Activated CD4-positive, alpha-beta memory T cell treated with anti-CD3 and anti-CD28 coated beads for 36 hours (primary cell): ENCODE results near the gene KLB. TPM values are rescaled to one million over a fixed set of nuclear protein-coding genes. Genes with fewer than 3 reads are reported as not detected.
"Not testable (repeated sequence)": the region's sequence is repeated elsewhere in the genome, so short reads cannot be mapped to it uniquely, and the experiment has no call there.

ENCODE experiments used
- CTCF ChIA-PET: fragments of 350-600 bp; sonication (Branson Sonifier 250); formaldehyde crosslinking; loops from one replicate; lab custom pipeline; 2021; ENCODE audit warnings: antibody characterized with exemption, inconsistent platforms; lab: Charles Lee
- POLR2A ChIA-PET: fragments of 350-600 bp; sonication (Branson Sonifier 250); formaldehyde crosslinking; loops from one replicate; lab custom pipeline; 2021; ENCODE audit warnings: antibody characterized with exemption; lab: Charles Lee
- DNase-seq: peaks from one replicate; pipeline ENCODE4 v3.0.0-alpha.2; 2020
- H3K27ac Mint-ChIP-seq: one replicate; pipeline ENCODE4 v1.8.0; 2021; ENCODE audit warnings: mixed read lengths
- H3K27me3 Mint-ChIP-seq: one replicate; pipeline ENCODE4 v1.8.0; 2021; ENCODE audit warnings: mixed read lengths
- H3K36me3 Mint-ChIP-seq: one replicate; pipeline ENCODE4 v1.8.0; 2021; ENCODE audit warnings: mixed read lengths
- H3K4me1 Mint-ChIP-seq: one replicate; pipeline ENCODE4 v1.8.0; 2021; ENCODE audit warnings: low read depth, mixed read lengths
- H3K4me3 Mint-ChIP-seq: one replicate; pipeline ENCODE4 v1.8.0; 2021; ENCODE audit warnings: mild to moderate bottlenecking, mixed read lengths
- H3K9me3 Mint-ChIP-seq: one replicate; pipeline ENCODE4 v1.8.0; 2021; ENCODE audit warnings: mixed read lengths
- intact Hi-C: fragments of 100-400 bp; cut with micrococcal nuclease; formaldehyde crosslinking; loops from one replicate; pipeline ENCODE4 v1.15.1; 2023
- total RNA-seq, 2 experiments: library from RNA; stranded (reverse); gene quantifications; one replicate each; pipeline ENCODE4 v1.2.3, GENCODE V29; 2021

The KLB gene
- total RNA-seq, 2 experiments from 2014 or later = not detected

GRCh38 chr4:39452153-39452859 is 45.6 kb downstream of the KLB start:
- Mint-ChIP-seq H3K36me3 (peaks cover 72% of the 10 kb centered on the region), H3K4me3 (no peak overlapping the region), H3K4me1 (peaks cover 57% of the 10 kb centered on the region), H3K27ac (no peak overlapping the region), H3K27me3 (no peaks in the 10 kb centered on the region), H3K9me3 (no peaks in the 10 kb centered on the region)
- CTCF ChIA-PET = no interaction called here
- intact Hi-C loops = no loop called here
- POLR2A ChIA-PET = interaction anchor here (0.5 to 1.2 kb wide), 3 partner anchors 88 to 320 kb away, joined by 3 to 5 read pairs (median 3); no protein-coding TSS in a partner anchor
- no peak for DNase-seq

- peaks cover 76% of the 10 kb centered on the region for H3K36me3 Mint-ChIP-seq
- H3K4me1 Mint-ChIP-seq = peaks cover 55% of the 10 kb centered on the region
- DNase-seq = no peak
- H3K4me3 Mint-ChIP-seq = no peak overlapping the region
- ChIA-PET POLR2A (interaction anchor here (0.5 to 1.2 kb wide), 4 partner anchors 10 to 100 kb away, joined by 3 to 5 read pairs (median 4); no protein-coding TSS in a partner anchor), CTCF (interaction anchor here (0.6 kb wide), 1 partner anchor 97 kb away, joined by 3 read pairs; no protein-coding TSS in a partner anchor)
- no peak overlapping the region for H3K27ac Mint-ChIP-seq
- no peaks in the 10 kb centered on the region for H3K9me3 Mint-ChIP-seq
- intact Hi-C loops = no loop called here
- no peaks in the 10 kb centered on the region for H3K27me3 Mint-ChIP-seq
Measured at GRCh38 chr4:39452860-39453587, 46.3 kb downstream of the KLB start.

- no peak overlapping the region for H3K4me3 Mint-ChIP-seq
- H3K36me3 Mint-ChIP-seq = peaks cover 83% of the 10 kb centered on the region
- H3K27ac Mint-ChIP-seq = no peak overlapping the region
- H3K27me3 Mint-ChIP-seq = peaks cover under 1% of the 10 kb centered on the region
- peaks cover under 1% of the 10 kb centered on the region for H3K9me3 Mint-ChIP-seq
- POLR2A ChIA-PET = interaction anchor here (0.6 to 1.1 kb wide), 3 partner anchors 11 to 100 kb away, joined by 3 to 5 read pairs (median 4); no protein-coding TSS in a partner anchor
- CTCF ChIA-PET = interaction anchor here (0.6 to 1.2 kb wide), 2 partner anchors 15 to 98 kb away, joined by 3 to 5 read pairs; no protein-coding TSS in a partner anchor
- no peak for DNase-seq
- intact Hi-C loops = no loop called here
- H3K4me1 Mint-ChIP-seq = peaks cover 53% of the 10 kb centered on the region
Measured at GRCh38 chr4:39453738-39454137, 47.0 kb downstream of the KLB start.

GRCh38 chr4:39455486-39455885 is 48.8 kb downstream of the KLB start:
- intact Hi-C loops = loop anchor here (5.0 kb wide), 2 partner anchors 568 to 747 kb away; no protein-coding TSS in a partner anchor
- Mint-ChIP-seq H3K27ac (peak overlapping the region; percentile 33), H3K27me3 (peaks cover 1% of the 10 kb centered on the region), H3K9me3 (peaks cover 1% of the 10 kb centered on the region), H3K36me3 (peaks cover 78% of the 10 kb centered on the region), H3K4me1 (peaks cover 55% of the 10 kb centered on the region), H3K4me3 (peak overlapping the region; percentile 50)
- CTCF ChIA-PET = interaction anchor here (1.0 to 4.2 kb wide), 2 partner anchors 14 to 102 kb away, joined by 3 to 27 read pairs; no protein-coding TSS in a partner anchor
- POLR2A ChIA-PET = interaction anchor here (4.4 kb wide), 1 partner anchor 8 kb away, joined by 17 read pairs; no protein-coding TSS in a partner anchor
- no peak for DNase-seq

GRCh38 chr4:39456946-39457763 is 50.4 kb downstream of the KLB start:
- POLR2A ChIA-PET = interaction anchor here (0.9 to 4.4 kb wide), 6 partner anchors 10 to 182 kb away, joined by 3 to 17 read pairs (median 6); partner anchors contain the start of genes RFC1 and SMIM14
- Mint-ChIP-seq H3K36me3 (peaks cover 72% of the 10 kb centered on the region), H3K27ac (peak overlapping the region; percentile 97), H3K4me1 (peaks cover 56% of the 10 kb centered on the region), H3K4me3 (peak overlapping the region; percentile 93), H3K27me3 (peaks cover 1% of the 10 kb centered on the region), H3K9me3 (peaks cover 1% of the 10 kb centered on the region)
- CTCF ChIA-PET = interaction anchor here (4.2 kb wide), 1 partner anchor 12 kb away, joined by 27 read pairs; no protein-coding TSS in a partner anchor
- DNase-seq = no peak
- intact Hi-C loops = loop anchor here (5.0 kb wide), 2 partner anchors 570 to 745 kb away; no protein-coding TSS in a partner anchor

- H3K27ac Mint-ChIP-seq = peak overlapping the region; percentile 97
- ChIA-PET CTCF (interaction anchor here (1.1 to 4.2 kb wide), 2 partner anchors 11 to 105 kb away, joined by 3 to 27 read pairs; no protein-coding TSS in a partner anchor), POLR2A (interaction anchor here (0.5 to 4.4 kb wide), 9 partner anchors 10 to 240 kb away, joined by 3 to 17 read pairs (median 7); partner anchors contain the start of genes RFC1, SMIM14, UBE2K and UGDH)
- not testable (repeated sequence) for DNase-seq, H3K9me3 Mint-ChIP-seq, H3K27me3 Mint-ChIP-seq
- H3K36me3 Mint-ChIP-seq = peaks cover 63% of the 10 kb centered on the region
- intact Hi-C loops = loop anchor here (2.0 to 5.0 kb wide), 6 partner anchors 105 to 744 kb away; partner anchors contain the start of genes PDS5A, SMIM14 and UBE2K
- H3K4me1 Mint-ChIP-seq = peaks cover 48% of the 10 kb centered on the region
- H3K4me3 Mint-ChIP-seq = peak overlapping the region; percentile 93
Measured at GRCh38 chr4:39458161-39458504, 51.4 kb downstream of the KLB start.

- Mint-ChIP-seq H3K9me3 (peaks cover 1% of the 10 kb centered on the region), H3K36me3 (peaks cover 63% of the 10 kb centered on the region), H3K4me1 (peaks cover 48% of the 10 kb centered on the region), H3K4me3 (peak within 1 kb of the TSS; percentile 93), H3K27me3 (peaks cover 1% of the 10 kb centered on the region), H3K27ac (peak within 1 kb of the TSS; percentile 97)
- ChIA-PET CTCF (interaction anchor here (0.6 to 4.2 kb wide), 3 partner anchors 8 to 105 kb away, joined by 3 to 27 read pairs (median 4); no protein-coding TSS in a partner anchor), POLR2A (interaction anchor here (1.0 to 4.4 kb wide), 9 partner anchors 10 to 277 kb away, joined by 3 to 17 read pairs (median 7); partner anchors contain the start of genes RFC1, SMIM14, UBE2K and UGDH)
- DNase-seq = peak; percentile 96
- intact Hi-C loops = loop anchor here (1.0 to 5.0 kb wide), 10 partner anchors 11 to 744 kb away; partner anchors contain the start of genes PDS5A, SMIM14, UBE2K and UGDH
Measured at GRCh38 chr4:39458505-39459300, 52.0 kb downstream of the KLB start, which contains the start of the genes LIAS and RPL9. TSS of gene LIAS (plus strand) at chr4:39459056. CDS start at chr4:39459118, 62 bp downstream. TSS of gene RPL9 (minus strand) at chr4:39458922. CDS start at chr4:39458439, 483 bp downstream.

GRCh38 chr4:39464886-39465501 is 58.3 kb downstream of the KLB start:
- Mint-ChIP-seq H3K36me3 (peaks cover 31% of the 10 kb centered on the region), H3K4me3 (no peak overlapping the region), H3K4me1 (peaks cover 20% of the 10 kb centered on the region), H3K27me3 (no peaks in the 10 kb centered on the region), H3K9me3 (no peaks in the 10 kb centered on the region), H3K27ac (no peak overlapping the region)
- ChIA-PET POLR2A (no interaction called here), CTCF (no interaction called here)
- no peak for DNase-seq
- intact Hi-C loops = loop anchor here (10.0 kb wide), 1 partner anchor 840 kb away; no protein-coding TSS in a partner anchor

- POLR2A ChIA-PET = interaction anchor here (1.0 kb wide), 1 partner anchor 172 kb away, joined by 3 read pairs; the partner anchor contains the start of gene SMIM14
- no peak overlapping the region for H3K4me3 Mint-ChIP-seq
- H3K27me3 Mint-ChIP-seq = no peaks in the 10 kb centered on the region
- H3K36me3 Mint-ChIP-seq = peaks cover 29% of the 10 kb centered on the region
- peaks cover 9% of the 10 kb centered on the region for H3K4me1 Mint-ChIP-seq
- no peak for DNase-seq
- H3K9me3 Mint-ChIP-seq = no peaks in the 10 kb centered on the region
- H3K27ac Mint-ChIP-seq = no peak overlapping the region
- intact Hi-C loops = loop anchor here (10.0 kb wide), 1 partner anchor 838 kb away; no protein-coding TSS in a partner anchor
- CTCF ChIA-PET = interaction anchor here (0.5 kb wide), 1 partner anchor 282 kb away, joined by 3 read pairs; no protein-coding TSS in a partner anchor
Measured at GRCh38 chr4:39466747-39467146, 60.0 kb downstream of the KLB start.
